Mesenchymal stem cell (in vitro differentiated cells and primary cell): ENCODE data around the gene MYH8.

Experiments
- DNase-seq: peaks from one replicate; pipeline ENCODE4 v3.0.0-alpha.2; 2013
- H2AFZ ChIP-seq: one replicate; pipeline ENCODE4 v1.6.1; 2013; ENCODE audit warnings: low read depth, mild to moderate bottlenecking, control low read depth, inconsistent platforms, low read length, moderate library complexity
- H2AK5ac ChIP-seq: 2 replicates; pipeline ENCODE4 v1.6.1; 2013; ENCODE audit warnings: low read length, moderate library complexity, mild to moderate bottlenecking, inconsistent platforms; ENCODE audit not compliant: severe bottlenecking
- H2BK120ac ChIP-seq: one replicate; pipeline ENCODE4 v1.6.1; 2013; ENCODE audit warnings: low read depth, mild to moderate bottlenecking, inconsistent platforms, low read length, moderate library complexity
- H2BK12ac ChIP-seq, 2 experiments: one replicate each; pipeline ENCODE4 v1.6.1; 2013; ENCODE audit warnings: inconsistent platforms in 2 of 2, low read length in 2 of 2, mild to moderate bottlenecking in 2 of 2, moderate library complexity in 2 of 2, control low read depth in 1 of 2
- H2BK15ac ChIP-seq: one replicate; pipeline ENCODE4 v1.6.1; 2013; ENCODE audit warnings: mild to moderate bottlenecking, low read depth, inconsistent platforms; ENCODE audit not compliant: poor library complexity, severe bottlenecking
- H2BK5ac ChIP-seq: 2 replicates; pipeline ENCODE4 v1.6.1; 2013; ENCODE audit warnings: low read depth, mild to moderate bottlenecking, low read length, control low read depth, inconsistent platforms; ENCODE audit not compliant: poor library complexity, severe bottlenecking
- H3K14ac ChIP-seq, 2 experiments: one replicate each; pipeline ENCODE4 v1.6.1; 2013; ENCODE audit warnings: inconsistent platforms in 2 of 2, low read length in 2 of 2, control low read depth in 1 of 2, mild to moderate bottlenecking in 1 of 2, moderate library complexity in 1 of 2
- H3K18ac ChIP-seq, 2 experiments: one replicate each; pipeline ENCODE4 v1.6.1; 2013; ENCODE audit warnings: inconsistent platforms in 2 of 2, low read length in 2 of 2, control low read depth in 1 of 2, low read depth in 1 of 2, mild to moderate bottlenecking in 1 of 2
- H3K23ac ChIP-seq, 2 experiments: one replicate each; pipeline ENCODE4 v1.6.1; 2013; ENCODE audit warnings: inconsistent platforms in 2 of 2, low read length in 2 of 2, mild to moderate bottlenecking in 2 of 2, moderate library complexity in 2 of 2, control low read depth in 1 of 2
- H3K27ac ChIP-seq: 2 replicates; pipeline ENCODE4 v1.5.1; 2013; ENCODE audit warnings: mild to moderate bottlenecking, moderate library complexity, low read length, control low read depth, inconsistent platforms; ENCODE audit not compliant: poor library complexity, severe bottlenecking
- H3K27me3 ChIP-seq, 2 experiments: 2 replicates each; pipeline versions ENCODE4 v1.6.1 to v1.7.0; 2013; ENCODE audit warnings: low read length in 2 of 2, mild to moderate bottlenecking in 2 of 2, moderate library complexity in 2 of 2, control low read depth in 1 of 2, inconsistent platforms in 1 of 2; ENCODE audit not compliant: control insufficient read depth in 1 of 2, insufficient read depth in 1 of 2
- H3K36me3 ChIP-seq, 2 experiments: 2 replicates each; pipeline versions ENCODE4 v1.6.1 to v1.7.0; 2013; ENCODE audit warnings: low read length in 2 of 2, control low read depth in 1 of 2, inconsistent platforms in 1 of 2, low read depth in 1 of 2, mild to moderate bottlenecking in 1 of 2; ENCODE audit not compliant: insufficient read depth in 2 of 2, control insufficient read depth in 1 of 2
- H3K4ac ChIP-seq, 2 experiments: one replicate each; pipeline ENCODE4 v1.6.1; 2013; ENCODE audit warnings: inconsistent platforms in 2 of 2, low read length in 2 of 2, mild to moderate bottlenecking in 2 of 2, moderate library complexity in 2 of 2, control low read depth in 1 of 2, low read depth in 1 of 2
- H3K4me1 ChIP-seq: 2 replicates; pipeline ENCODE4 v1.6.1; 2013; ENCODE audit warnings: low read depth, low read length, control low read depth; ENCODE audit not compliant: control insufficient read depth, insufficient read depth
- H3K4me2 ChIP-seq: 2 replicates; pipeline ENCODE4 v1.6.1; 2013; ENCODE audit warnings: low read length, mild to moderate bottlenecking, inconsistent platforms; ENCODE audit not compliant: poor library complexity, severe bottlenecking
- H3K4me3 ChIP-seq, 2 experiments: 2 replicates each; pipeline versions ENCODE4 v1.5.1 to v1.7.0; 2013; ENCODE audit warnings: low read length in 2 of 2, mild to moderate bottlenecking in 2 of 2, control low read depth in 1 of 2, low read depth in 1 of 2; ENCODE audit not compliant: insufficient read depth in 1 of 2
- H3K79me1 ChIP-seq: replicated peaks from 2 replicates; pipeline ENCODE4 v1.6.1; 2013; ENCODE audit warnings: mild to moderate bottlenecking, control low read depth, low read length, inconsistent platforms; ENCODE audit not compliant: poor library complexity, severe bottlenecking
- H3K9ac ChIP-seq: 2 replicates; pipeline ENCODE4 v1.7.0; 2013; ENCODE audit warnings: mild to moderate bottlenecking, low read length, moderate library complexity
- H3K9me3 ChIP-seq: 2 replicates; pipeline ENCODE4 v1.7.0; 2013; ENCODE audit warnings: mild to moderate bottlenecking, low read length; ENCODE audit not compliant: control insufficient read depth
- H4K8ac ChIP-seq: one replicate; pipeline ENCODE4 v1.6.1; 2013; ENCODE audit warnings: inconsistent platforms, mild to moderate bottlenecking, low read length, moderate library complexity
- H4K91ac ChIP-seq: one replicate; pipeline ENCODE4 v1.6.1; 2013; ENCODE audit warnings: mild to moderate bottlenecking, low read length, inconsistent platforms
- WGBS: methylation state at CpG from one replicate; pipeline ENCODE4 v1.1.7; 2013; ENCODE audit warnings: mixed read lengths; 5-methylcytosine and 5-hydroxymethylcytosine counted together

Gene MYH8

GRCh38 chr17:10435096-10435495 is 13.3 kb upstream of the MYH8 start:
- peaks cover 24% of the 10 kb centered on the region for H3K9me3 ChIP-seq
- no peak overlapping the region for H2BK120ac ChIP-seq
- H3K18ac ChIP-seq: no peak overlapping the region
- H2AK5ac ChIP-seq: no peak overlapping the region
- H4K8ac ChIP-seq: no peak overlapping the region
- no peak overlapping the region for H2BK5ac ChIP-seq
- H3K27me3 ChIP-seq: no peaks in the 10 kb centered on the region
- no peak overlapping the region for H3K4ac ChIP-seq
- no peaks in the 10 kb centered on the region for H3K79me1 ChIP-seq
- H3K36me3 ChIP-seq: no peaks in the 10 kb centered on the region
- H2AFZ ChIP-seq: no peak overlapping the region
- no peak for DNase-seq
- H3K14ac ChIP-seq: no peak overlapping the region
- H3K4me2 ChIP-seq: no peak overlapping the region
- H3K23ac ChIP-seq: no peak overlapping the region
- H2BK15ac ChIP-seq: no peak overlapping the region
- 66% methylated on average over 3 of the region's 3 CpGs for WGBS
- H2BK12ac ChIP-seq: no peak overlapping the region
- H3K4me1 ChIP-seq: no peaks in the 10 kb centered on the region
- H3K9ac ChIP-seq: no peak overlapping the region
- no peak overlapping the region for H3K4me3 ChIP-seq
- no peak overlapping the region for H3K27ac ChIP-seq
- H4K91ac ChIP-seq: no peak overlapping the region

GRCh38 chr17:10429421-10430045 is 7.8 kb upstream of the MYH8 start:
- Histone ChIP-seq H3K23ac (no peak overlapping the region), H2BK12ac (no peak overlapping the region), H3K4me2 (no peak overlapping the region), H3K27ac (no peak overlapping the region), H3K4me1 (no peaks in the 10 kb centered on the region), H2AFZ (no peak overlapping the region), H2BK15ac (no peak overlapping the region), H4K8ac (no peak overlapping the region), H3K4me3 (no peak overlapping the region), H3K79me1 (no peaks in the 10 kb centered on the region), H3K14ac (no peak overlapping the region), H3K27me3 (no peaks in the 10 kb centered on the region), H2BK5ac (no peak overlapping the region), H3K18ac (no peak overlapping the region), H3K9me3 (peaks cover 26% of the 10 kb centered on the region), H3K4ac (no peak overlapping the region), H3K9ac (no peak overlapping the region), H4K91ac (no peak overlapping the region), H2BK120ac (no peak overlapping the region), H3K36me3 (no peaks in the 10 kb centered on the region), H2AK5ac (no peak overlapping the region)
- DNase-seq: peak; percentile 66
- WGBS: 29% methylated on average over 1 of the region's 2 CpGs

- Histone ChIP-seq H3K36me3 (no peaks in the 10 kb centered on the region), H3K27me3 (no peaks in the 10 kb centered on the region), H3K79me1 (no peaks in the 10 kb centered on the region), H3K9me3 (peaks cover 26% of the 10 kb centered on the region), H3K27ac (no peak overlapping the region), H2BK15ac (no peak overlapping the region), H2BK5ac (no peak overlapping the region), H3K4me3 (no peak overlapping the region), H3K4ac (no peak overlapping the region), H4K91ac (no peak overlapping the region), H3K14ac (no peak overlapping the region), H4K8ac (no peak overlapping the region), H3K23ac (no peak overlapping the region), H2AFZ (no peak overlapping the region), H2BK120ac (no peak overlapping the region), H3K18ac (no peak overlapping the region), H2BK12ac (no peak overlapping the region), H2AK5ac (no peak overlapping the region), H3K4me1 (no peaks in the 10 kb centered on the region), H3K4me2 (no peak overlapping the region), H3K9ac (no peak overlapping the region)
- no peak for DNase-seq
- WGBS: 71% methylated on average over 1 of the region's 2 CpGs
These were observed 7.0 kb upstream of the MYH8 start for GRCh38 chr17:10428781-10429180.

GRCh38 chr17:10421211-10421610 is 539 bp downstream of the MYH8 start:
- Histone ChIP-seq H2BK12ac (no peak overlapping the region), H3K4me3 (no peak overlapping the region), H3K23ac (no peak overlapping the region), H2BK5ac (no peak overlapping the region), H4K91ac (no peak overlapping the region), H3K9me3 (no peaks in the 10 kb centered on the region), H2AK5ac (no peak overlapping the region), H2BK15ac (no peak overlapping the region), H2BK120ac (no peak overlapping the region), H3K36me3 (no peaks in the 10 kb centered on the region), H3K18ac (no peak overlapping the region), H4K8ac (no peak overlapping the region), H3K27ac (no peak overlapping the region), H3K27me3 (no peaks in the 10 kb centered on the region), H2AFZ (no peak overlapping the region), H3K4ac (no peak overlapping the region), H3K4me2 (no peak overlapping the region), H3K4me1 (no peaks in the 10 kb centered on the region), H3K9ac (no peak overlapping the region), H3K14ac (no peak overlapping the region), H3K79me1 (no peaks in the 10 kb centered on the region)
- no peak for DNase-seq
- 75% methylated on average over 2 of the region's 2 CpGs for WGBS
